GM21723 (cell line): ENCODE data around the gene ABCC9.

Experiments used
- ATAC-seq: cut with Tn5 transposase; IDR thresholded peaks from one replicate; pipeline ENCODE4 v1.9.1; 2021; ENCODE audit warnings: mild to moderate bottlenecking, moderate library complexity; ENCODE audit not compliant: unreplicated experiment

ABCC9 gene

GRCh38 chr12:21881965-21882364 is 59.3 kb downstream of the ABCC9 start:
- ATAC-seq, result no peak

- ATAC-seq, result no peak
Observed at GRCh38 chr12:21879312-21879711, 61.9 kb downstream of the ABCC9 start.

GRCh38 chr12:21877293-21877982 is 63.8 kb downstream of the ABCC9 start:
- no peak for ATAC-seq

GRCh38 chr12:21865846-21866245 is 75.4 kb downstream of the ABCC9 start:
- ATAC-seq, result no peak

- ATAC-seq, result no peak
Observed at GRCh38 chr12:21860534-21860933, 80.7 kb downstream of the ABCC9 start.

GRCh38 chr12:21860128-21860527 is 81.1 kb downstream of the ABCC9 start:
- ATAC-seq, result no peak

- ATAC-seq, result no peak
Observed at GRCh38 chr12:21852251-21852650, 89.0 kb downstream of the ABCC9 start.

- ATAC-seq, result no peak
Observed at GRCh38 chr12:21851151-21851550, 90.1 kb downstream of the ABCC9 start.

GRCh38 chr12:21850419-21850818 is 90.8 kb downstream of the ABCC9 start:
- ATAC-seq, result no peak

GRCh38 chr12:21849878-21850277 is 91.3 kb downstream of the ABCC9 start:
- ATAC-seq, result no peak

GRCh38 chr12:21848192-21848591 is 93.0 kb downstream of the ABCC9 start:
- no peak for ATAC-seq

GRCh38 chr12:21843795-21844194 is 97.4 kb downstream of the ABCC9 start:
- no peak for ATAC-seq

GRCh38 chr12:21839776-21840175 is 101.5 kb downstream of the ABCC9 start:
- no peak for ATAC-seq

- ATAC-seq, result no peak
Observed at GRCh38 chr12:21837847-21838246, 103.4 kb downstream of the ABCC9 start.

GRCh38 chr12:21831791-21832344 is 109.4 kb downstream of the ABCC9 start:
- ATAC-seq, result no peak

- ATAC-seq, result no peak
Observed at GRCh38 chr12:21828779-21829178, 112.4 kb downstream of the ABCC9 start.

- ATAC-seq, result no peak
Observed at GRCh38 chr12:21828136-21828775, 113.0 kb downstream of the ABCC9 start.

GRCh38 chr12:21827083-21827482 is 114.1 kb downstream of the ABCC9 start:
- no peak for ATAC-seq

- ATAC-seq, result no peak
Observed at GRCh38 chr12:21826618-21826910, 114.7 kb downstream of the ABCC9 start.

GRCh38 chr12:21825886-21826617 is 115.2 kb downstream of the ABCC9 start:
- no peak for ATAC-seq

- ATAC-seq, result no peak
Observed at GRCh38 chr12:21823581-21823980, 117.6 kb downstream of the ABCC9 start.

- no peak for ATAC-seq
Observed at GRCh38 chr12:21819678-21820077, 121.5 kb downstream of the ABCC9 start.
